Measurements from ENCODE around the gene JARID2. TPM values are rescaled to one million over a fixed set of nuclear protein-coding genes. Genes with fewer than 3 reads are reported as not detected.

JARID2 gene
- total and polyA plus RNA-seq, 4 donors = 1.4 to 12.3 (median 3.4) TPM

- Histone ChIP-seq H3K27ac (ENCODE audit: low read depth in 1 of 2, low read length in 2 of 2) (peak overlapping the region in 1 of 2 donors; percentile 40), H3K4me3 (ENCODE audit: low read depth in 1 of 3, low read length in 3 of 3) (no peak overlapping the region), H3K9ac (ENCODE audit: low read depth in 1 of 2, low read length in 2 of 2) (no peak overlapping the region), H3K4me1 (ENCODE audit: control insufficient read depth in 4 of 4, insufficient read depth in 4 of 4, low read length in 3 of 4) (peaks cover 3 to 35% (median 23%) of the 10 kb centered on the region in 4 donors), H3K27me3 (ENCODE audit: control insufficient read depth in 4 of 4, insufficient read depth in 4 of 4, low read length in 3 of 4) (no peaks in the 10 kb centered on the region), H3K9me3 (ENCODE audit: control insufficient read depth in 4 of 4, low read length in 3 of 4) (no peaks in the 10 kb centered on the region), H3K36me3 (ENCODE audit: control insufficient read depth in 4 of 4, insufficient read depth in 3 of 4, low read depth in 1 of 4, low read length in 3 of 4) (no peaks in the 10 kb centered on the region)
- 72% methylated on average over 7 of the region's 7 CpGs for WGBS
- TF ChIP-seq, protein P1, sequence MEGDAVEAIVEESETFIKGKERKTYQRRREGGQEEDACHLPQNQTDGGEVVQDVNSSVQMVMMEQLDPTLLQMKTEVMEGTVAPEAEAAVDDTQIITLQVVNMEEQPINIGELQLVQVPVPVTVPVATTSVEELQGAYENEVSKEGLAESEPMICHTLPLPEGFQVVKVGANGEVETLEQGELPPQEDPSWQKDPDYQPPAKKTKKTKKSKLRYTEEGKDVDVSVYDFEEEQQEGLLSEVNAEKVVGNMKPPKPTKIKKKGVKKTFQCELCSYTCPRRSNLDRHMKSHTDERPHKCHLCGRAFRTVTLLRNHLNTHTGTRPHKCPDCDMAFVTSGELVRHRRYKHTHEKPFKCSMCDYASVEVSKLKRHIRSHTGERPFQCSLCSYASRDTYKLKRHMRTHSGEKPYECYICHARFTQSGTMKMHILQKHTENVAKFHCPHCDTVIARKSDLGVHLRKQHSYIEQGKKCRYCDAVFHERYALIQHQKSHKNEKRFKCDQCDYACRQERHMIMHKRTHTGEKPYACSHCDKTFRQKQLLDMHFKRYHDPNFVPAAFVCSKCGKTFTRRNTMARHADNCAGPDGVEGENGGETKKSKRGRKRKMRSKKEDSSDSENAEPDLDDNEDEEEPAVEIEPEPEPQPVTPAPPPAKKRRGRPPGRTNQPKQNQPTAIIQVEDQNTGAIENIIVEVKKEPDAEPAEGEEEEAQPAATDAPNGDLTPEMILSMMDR (IDR thresholded peaks at IDR 0.05; ENCODE audit: low read depth, low read length, missing input control) = peak; percentile 78
- TF ChIP-seq, protein P2, sequence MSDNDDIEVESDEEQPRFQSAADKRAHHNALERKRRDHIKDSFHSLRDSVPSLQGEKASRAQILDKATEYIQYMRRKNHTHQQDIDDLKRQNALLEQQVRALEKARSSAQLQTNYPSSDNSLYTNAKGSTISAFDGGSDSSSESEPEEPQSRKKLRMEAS (IDR thresholded peaks at IDR 0.05) = no peak
- TF ChIP-seq HNF4G (IDR thresholded peaks at IDR 0.05) = no peak
- TF ChIP-seq RXRA (IDR thresholded peaks at IDR 0.05) = no peak
- TF ChIP-seq EGR1 (IDR thresholded peaks at IDR 0.05; ENCODE audit: low read depth in 2 of 2) = no peak
- TF ChIP-seq RAD21 (IDR thresholded peaks at IDR 0.05) = peak; percentile 88 to 91
- peak; percentile 49 for DNase-seq (ENCODE audit: low spot score)
These were observed 195.5 kb downstream of the JARID2 start for GRCh38 chr6:15441215-15441868.

DNA sequence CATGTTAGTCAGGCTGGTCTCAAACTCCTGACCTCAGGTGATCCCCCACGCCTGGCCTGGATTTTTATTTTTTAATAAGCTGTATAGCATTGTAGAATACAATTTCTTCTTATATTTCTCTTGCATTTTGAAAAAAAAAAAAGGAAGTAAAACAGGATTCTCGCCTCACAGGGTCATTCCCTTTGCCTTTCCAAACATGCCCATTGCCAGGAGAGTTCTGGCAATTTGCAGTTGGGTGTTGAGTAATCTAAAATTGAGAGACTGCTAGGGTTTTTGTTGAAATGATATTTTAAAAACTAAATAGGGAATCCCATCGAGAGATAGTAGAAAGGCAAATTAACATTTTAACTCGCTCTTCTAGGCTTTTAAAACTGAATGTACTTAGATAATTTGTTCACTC is 196.1 kb downstream of the JARID2 start:
- Histone ChIP-seq H3K9me3 (ENCODE audit: control insufficient read depth in 4 of 4, low read length in 3 of 4) (no peaks in the 10 kb centered on the region), H3K36me3 (ENCODE audit: control insufficient read depth in 4 of 4, insufficient read depth in 3 of 4, low read depth in 1 of 4, low read length in 3 of 4) (no peaks in the 10 kb centered on the region), H3K4me3 (ENCODE audit: low read depth in 1 of 3, low read length in 3 of 3) (no peak overlapping the region), H3K9ac (ENCODE audit: low read depth in 1 of 2, low read length in 2 of 2) (no peak overlapping the region), H3K27ac (ENCODE audit: low read depth in 1 of 2, low read length in 2 of 2) (peak overlapping the region in 1 of 2 donors; percentile 40), H3K27me3 (ENCODE audit: control insufficient read depth in 4 of 4, insufficient read depth in 4 of 4, low read length in 3 of 4) (no peaks in the 10 kb centered on the region), H3K4me1 (ENCODE audit: control insufficient read depth in 4 of 4, insufficient read depth in 4 of 4, low read length in 3 of 4) (peaks cover 3 to 35% (median 23%) of the 10 kb centered on the region in 4 donors)
- TF ChIP-seq RAD21 (IDR thresholded peaks at IDR 0.05) (peak; percentile 21 to 38), FOXA2 (IDR thresholded peaks at IDR 0.05) (no peak), RXRA (IDR thresholded peaks at IDR 0.05) (peak; percentile 9 to 51)
- TF ChIP-seq, protein P1 (IDR thresholded peaks at IDR 0.05; ENCODE audit: low read depth, low read length, missing input control) = no peak
- 42% methylated on average over 4 of the region's 4 CpGs for WGBS
- DNase-seq (ENCODE audit: low spot score) = no peak

DNA sequence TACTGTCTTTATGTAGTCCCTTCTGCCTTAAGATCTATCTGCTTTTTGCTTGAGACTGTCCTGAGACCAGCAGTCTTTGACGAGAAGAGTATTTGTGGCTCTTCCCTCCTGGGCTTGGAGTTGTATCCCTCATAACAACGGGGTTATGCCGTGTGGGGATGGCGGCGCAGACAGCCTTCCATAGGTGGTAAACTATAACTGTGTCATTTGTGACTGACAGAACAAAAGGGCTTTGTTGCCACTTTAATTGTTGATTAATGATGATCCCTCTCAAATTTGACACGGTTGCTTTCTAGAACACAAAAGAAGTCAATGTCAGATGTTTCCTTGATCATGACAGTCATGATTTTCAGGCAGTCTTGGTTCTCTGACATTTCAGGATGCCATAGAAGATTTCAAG is 196.6 kb downstream of the JARID2 start:
- Histone ChIP-seq H3K27me3 (ENCODE audit: control insufficient read depth in 4 of 4, insufficient read depth in 4 of 4, low read length in 3 of 4) (no peaks in the 10 kb centered on the region), H3K36me3 (ENCODE audit: control insufficient read depth in 4 of 4, insufficient read depth in 3 of 4, low read depth in 1 of 4, low read length in 3 of 4) (no peaks in the 10 kb centered on the region), H3K4me3 (ENCODE audit: low read depth in 1 of 3, low read length in 3 of 3) (no peak overlapping the region), H3K27ac (ENCODE audit: low read depth in 1 of 2, low read length in 2 of 2) (peak overlapping the region in 1 of 2 donors; percentile 40), H3K9me3 (ENCODE audit: control insufficient read depth in 4 of 4, low read length in 3 of 4) (no peaks in the 10 kb centered on the region), H3K4me1 (ENCODE audit: control insufficient read depth in 4 of 4, insufficient read depth in 4 of 4, low read length in 3 of 4) (peaks cover 3 to 35% (median 23%) of the 10 kb centered on the region in 4 donors), H3K9ac (ENCODE audit: low read depth in 1 of 2, low read length in 2 of 2) (no peak overlapping the region)
- TF ChIP-seq JUND (IDR thresholded peaks at IDR 0.05) = no peak
- TF ChIP-seq, protein P3, sequence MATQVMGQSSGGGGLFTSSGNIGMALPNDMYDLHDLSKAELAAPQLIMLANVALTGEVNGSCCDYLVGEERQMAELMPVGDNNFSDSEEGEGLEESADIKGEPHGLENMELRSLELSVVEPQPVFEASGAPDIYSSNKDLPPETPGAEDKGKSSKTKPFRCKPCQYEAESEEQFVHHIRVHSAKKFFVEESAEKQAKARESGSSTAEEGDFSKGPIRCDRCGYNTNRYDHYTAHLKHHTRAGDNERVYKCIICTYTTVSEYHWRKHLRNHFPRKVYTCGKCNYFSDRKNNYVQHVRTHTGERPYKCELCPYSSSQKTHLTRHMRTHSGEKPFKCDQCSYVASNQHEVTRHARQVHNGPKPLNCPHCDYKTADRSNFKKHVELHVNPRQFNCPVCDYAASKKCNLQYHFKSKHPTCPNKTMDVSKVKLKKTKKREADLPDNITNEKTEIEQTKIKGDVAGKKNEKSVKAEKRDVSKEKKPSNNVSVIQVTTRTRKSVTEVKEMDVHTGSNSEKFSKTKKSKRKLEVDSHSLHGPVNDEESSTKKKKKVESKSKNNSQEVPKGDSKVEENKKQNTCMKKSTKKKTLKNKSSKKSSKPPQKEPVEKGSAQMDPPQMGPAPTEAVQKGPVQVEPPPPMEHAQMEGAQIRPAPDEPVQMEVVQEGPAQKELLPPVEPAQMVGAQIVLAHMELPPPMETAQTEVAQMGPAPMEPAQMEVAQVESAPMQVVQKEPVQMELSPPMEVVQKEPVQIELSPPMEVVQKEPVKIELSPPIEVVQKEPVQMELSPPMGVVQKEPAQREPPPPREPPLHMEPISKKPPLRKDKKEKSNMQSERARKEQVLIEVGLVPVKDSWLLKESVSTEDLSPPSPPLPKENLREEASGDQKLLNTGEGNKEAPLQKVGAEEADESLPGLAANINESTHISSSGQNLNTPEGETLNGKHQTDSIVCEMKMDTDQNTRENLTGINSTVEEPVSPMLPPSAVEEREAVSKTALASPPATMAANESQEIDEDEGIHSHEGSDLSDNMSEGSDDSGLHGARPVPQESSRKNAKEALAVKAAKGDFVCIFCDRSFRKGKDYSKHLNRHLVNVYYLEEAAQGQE (IDR thresholded peaks at IDR 0.05) = no peak
- TF ChIP-seq RAD21 (IDR thresholded peaks at IDR 0.05) = no peak
- no peak for TF ChIP-seq ATF3 (IDR thresholded peaks at IDR 0.05)
- TF ChIP-seq HNF4A (conservative IDR thresholded peaks at IDR 0.05) = no peak
- no peak for DNase-seq (ENCODE audit: low spot score)
- WGBS = 93% methylated on average over 6 of the region's 6 CpGs

Measured in liver (tissue), 9 donors.